Stromal cell of bone marrow (primary cell): Measurements from ENCODE around the gene CHAC1.
"Not testable (repeated sequence)": the region's sequence is repeated elsewhere in the genome, so short reads cannot be mapped to it uniquely, and the experiment has no call there.

Experiments used
- DNase-seq: peaks from one replicate; pipeline ENCODE4 v3.0.0-alpha.2; 2012; ENCODE audit warnings: low read depth

The CHAC1 gene

DNA sequence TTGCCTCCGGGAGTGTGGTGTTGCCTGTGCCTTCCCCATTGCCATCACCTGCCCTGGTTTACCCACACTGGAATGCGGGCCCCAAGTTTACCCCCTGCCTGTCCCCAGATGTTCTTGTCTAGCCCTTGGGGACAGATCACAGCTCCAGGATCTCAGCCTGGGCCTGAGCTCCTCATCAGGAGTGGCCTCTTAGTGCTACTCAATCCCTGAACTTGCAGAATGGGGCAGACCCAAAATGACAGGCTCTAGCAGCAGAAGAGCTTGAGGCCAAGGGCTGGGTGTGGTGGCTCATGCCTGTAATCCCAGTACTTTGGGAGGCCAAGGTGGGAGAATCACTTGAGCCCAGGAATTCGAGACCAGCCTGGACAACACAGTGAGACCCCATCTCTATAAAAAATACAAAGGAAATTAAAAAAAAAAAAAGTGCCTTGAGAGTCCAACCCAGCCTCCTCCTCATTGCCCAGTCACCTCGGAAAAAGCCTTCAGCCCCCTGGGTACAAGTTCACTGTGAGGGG is 3.8 kb downstream of the CHAC1 start:
- no peak for DNase-seq

DNA sequence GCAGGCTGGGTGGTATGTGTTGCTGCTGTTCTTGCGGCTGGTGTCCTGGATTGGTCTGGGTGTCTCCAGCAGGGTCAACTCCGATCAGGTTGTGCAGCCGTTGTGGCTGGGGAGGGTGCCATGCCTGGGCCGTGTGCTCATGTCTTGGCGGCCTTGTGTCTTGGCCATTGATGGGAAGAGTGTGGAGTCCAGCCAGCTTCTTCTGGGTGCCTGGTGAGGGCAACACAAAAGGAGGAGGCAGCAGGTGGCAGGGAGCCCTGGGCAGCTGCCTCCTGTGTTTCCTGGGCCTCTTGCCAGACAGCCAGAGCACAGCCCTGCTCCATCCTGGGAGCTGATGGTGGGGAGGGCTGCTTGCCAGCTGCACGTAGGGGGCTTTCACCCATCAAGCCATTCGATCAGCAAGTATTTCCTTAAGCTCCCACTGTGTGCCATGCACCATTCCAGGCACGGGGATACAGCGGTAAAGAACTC is 4.3 kb downstream of the CHAC1 start:
- no peak for DNase-seq

DNA sequence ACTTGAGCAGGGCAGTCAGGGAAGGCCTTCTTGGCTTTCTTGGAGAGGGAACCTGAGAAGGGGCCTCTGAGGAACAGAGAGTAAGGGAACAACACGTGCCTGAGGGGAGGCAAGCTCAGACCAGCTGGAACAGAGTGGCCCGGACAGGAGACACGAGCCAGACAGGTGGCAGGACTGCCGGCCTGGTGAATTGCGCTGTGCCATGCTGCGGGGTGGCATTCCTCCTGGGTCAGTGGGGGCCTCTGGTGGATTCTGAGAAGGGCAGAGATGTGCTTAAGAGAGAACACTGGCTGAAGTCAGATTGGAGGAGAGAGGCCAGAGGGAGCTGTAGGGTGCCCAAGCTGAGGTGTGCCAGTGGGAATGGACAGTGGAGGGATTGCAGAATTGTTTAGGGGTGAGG is 4.9 kb downstream of the CHAC1 start:
- no peak for DNase-seq

DNA sequence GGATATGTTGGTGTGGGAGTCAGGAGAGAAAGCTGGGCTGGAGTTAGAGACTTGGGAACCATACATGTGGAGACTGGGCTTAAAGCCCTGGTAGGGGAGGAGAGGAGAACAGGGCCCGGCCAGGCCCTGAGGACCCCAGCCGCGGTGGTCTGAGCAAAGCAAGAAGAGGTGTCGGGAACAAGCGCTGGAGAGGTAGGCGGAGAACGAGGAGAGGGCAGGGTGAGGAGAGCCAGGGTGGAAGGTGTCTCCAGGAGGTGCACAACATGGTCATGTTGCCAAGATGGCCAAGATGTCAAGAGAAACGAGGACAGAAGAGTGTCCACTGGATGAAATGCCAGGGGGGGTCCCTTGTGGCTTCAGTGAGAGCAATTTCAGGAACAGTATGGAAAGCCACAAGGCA is 5.5 kb downstream of the CHAC1 start:
- no peak for DNase-seq

DNA sequence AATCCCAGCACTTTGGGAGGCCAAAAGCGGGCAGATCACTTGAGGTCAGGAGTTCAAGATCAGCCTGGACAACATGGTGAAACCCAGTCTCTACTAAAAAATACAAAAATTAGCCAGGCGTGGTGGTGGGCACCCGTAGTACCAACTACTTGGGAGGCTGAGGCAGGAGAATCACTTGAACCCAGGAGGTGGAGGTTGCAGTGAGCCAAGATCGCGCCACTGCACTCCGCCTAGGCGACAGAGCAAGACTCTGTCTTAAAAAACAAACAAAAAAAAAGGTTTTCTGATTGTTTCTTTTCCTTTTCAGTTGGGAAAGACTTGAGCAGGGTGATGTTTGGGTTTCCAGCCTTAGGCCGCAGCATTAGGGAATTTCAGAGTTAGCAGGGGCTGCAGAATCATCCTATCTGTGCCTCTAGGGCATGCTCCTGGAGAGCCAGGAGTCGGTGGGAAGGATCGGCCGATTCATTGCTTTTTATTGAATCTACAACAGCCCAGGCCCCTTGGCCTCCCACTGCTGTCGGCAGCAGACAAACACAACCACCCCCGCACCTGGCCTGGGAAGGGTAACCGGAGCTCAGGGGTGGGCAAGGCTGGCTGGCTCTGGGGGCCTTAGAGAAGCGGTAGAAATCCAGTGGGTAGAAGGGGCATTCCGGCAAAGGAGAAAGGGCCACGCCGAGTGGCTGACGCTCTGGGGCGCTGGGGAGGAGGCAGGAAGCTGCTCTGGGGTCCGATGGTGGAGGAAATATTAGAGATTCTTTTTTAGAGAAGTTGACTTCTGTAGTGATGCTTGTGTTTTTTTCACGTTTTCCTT is 6.3 kb downstream of the CHAC1 start:
- no peak for DNase-seq

DNA sequence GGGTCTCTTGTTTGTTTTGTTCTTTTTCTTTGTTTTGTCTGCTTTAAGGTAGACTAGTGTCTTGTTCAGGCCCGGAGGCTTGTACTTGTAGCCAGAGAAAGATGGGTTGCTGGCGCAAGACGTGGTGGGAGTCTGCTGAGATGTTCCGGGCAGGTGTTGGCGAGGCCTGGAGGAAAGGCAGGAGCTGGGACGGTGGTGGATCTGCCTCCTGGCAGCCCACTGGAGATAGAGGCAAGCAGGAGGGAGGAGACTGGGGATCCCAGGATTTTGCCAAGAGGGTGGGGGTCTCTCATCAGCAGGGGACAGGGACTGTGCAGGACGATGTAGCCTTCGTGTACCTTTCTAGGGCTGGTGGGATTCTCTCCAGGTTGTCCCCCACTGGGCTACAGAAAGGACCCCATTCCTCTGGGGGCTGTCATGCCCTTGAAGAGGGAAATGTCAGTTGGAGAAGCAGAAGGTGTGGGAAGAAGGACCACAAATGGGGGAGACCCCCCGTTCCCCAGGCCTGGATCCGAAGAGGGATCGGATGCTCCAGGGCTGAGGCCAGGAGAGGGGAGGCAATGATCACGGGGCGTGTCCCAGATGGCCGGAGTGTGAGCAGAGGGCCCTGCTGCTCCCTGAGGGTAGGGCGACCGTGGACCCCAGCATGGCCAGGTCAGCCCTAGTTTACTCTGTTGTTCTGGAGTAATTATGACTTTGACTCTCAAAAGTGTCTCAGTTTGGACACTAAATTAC is 7.0 kb downstream of the CHAC1 start:
- no peak for DNase-seq

DNA sequence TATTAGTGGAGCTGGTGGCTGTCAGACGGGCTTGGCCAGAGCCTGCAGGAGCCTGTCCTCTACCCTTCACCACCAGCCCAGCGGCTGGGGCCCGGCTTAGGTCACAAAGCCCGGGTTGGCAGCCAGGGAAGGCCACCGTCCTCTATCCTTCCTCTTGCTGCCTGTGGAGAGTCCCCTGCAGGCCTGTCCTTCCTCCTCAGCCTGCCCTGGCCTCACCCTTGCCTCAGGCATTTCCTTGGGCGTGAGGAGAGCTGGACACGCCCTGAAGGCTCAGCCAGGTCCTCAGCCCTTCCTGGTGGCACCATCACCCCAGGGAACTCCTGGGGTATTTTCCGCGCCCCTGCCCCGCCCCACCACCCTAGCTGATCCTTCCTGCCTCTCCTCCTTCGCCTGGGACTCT is 7.7 kb downstream of the CHAC1 start:
- DNase-seq = no peak

DNA sequence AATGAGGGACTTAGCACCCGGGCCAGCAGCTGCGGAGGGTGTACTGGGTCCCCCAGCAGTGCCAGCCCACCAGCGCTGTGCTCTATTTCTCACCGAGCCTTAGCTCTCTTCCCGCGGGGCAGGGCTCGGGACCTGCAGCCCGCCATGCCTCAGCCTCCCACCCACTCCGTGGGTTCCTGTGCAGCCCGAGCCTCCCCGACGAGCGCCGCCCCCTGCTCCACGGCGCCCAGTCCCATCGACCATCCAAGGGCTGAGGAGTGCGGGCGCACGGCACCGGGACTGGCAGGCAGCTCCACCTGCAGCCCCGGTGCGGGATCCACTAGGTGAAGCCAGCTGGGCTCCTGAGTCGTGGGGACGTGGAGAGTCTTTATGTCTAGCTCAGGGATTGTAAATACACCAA is 8.5 kb downstream of the CHAC1 start:
- DNase-seq = not testable (repeated sequence)

DNA sequence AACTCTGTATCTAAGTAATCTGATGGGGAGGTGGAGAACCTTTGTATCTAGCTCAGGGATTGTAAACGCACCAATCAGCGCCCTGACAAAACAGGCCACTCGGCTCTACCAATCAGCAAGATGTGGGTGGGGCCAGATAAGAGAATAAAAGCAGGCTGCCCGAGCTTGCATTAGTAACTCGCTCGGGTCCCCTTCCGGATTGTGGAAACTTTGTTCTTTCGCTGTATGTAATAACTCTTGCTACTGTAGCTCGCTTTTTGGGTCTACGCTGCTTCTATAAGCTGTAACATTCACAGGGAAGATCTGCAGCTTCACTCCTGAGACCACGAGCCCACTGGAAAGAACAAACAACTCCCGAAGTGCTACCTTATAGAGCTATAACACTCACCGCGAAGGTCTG is 9.0 kb downstream of the CHAC1 start:
- not testable (repeated sequence) for DNase-seq

DNA sequence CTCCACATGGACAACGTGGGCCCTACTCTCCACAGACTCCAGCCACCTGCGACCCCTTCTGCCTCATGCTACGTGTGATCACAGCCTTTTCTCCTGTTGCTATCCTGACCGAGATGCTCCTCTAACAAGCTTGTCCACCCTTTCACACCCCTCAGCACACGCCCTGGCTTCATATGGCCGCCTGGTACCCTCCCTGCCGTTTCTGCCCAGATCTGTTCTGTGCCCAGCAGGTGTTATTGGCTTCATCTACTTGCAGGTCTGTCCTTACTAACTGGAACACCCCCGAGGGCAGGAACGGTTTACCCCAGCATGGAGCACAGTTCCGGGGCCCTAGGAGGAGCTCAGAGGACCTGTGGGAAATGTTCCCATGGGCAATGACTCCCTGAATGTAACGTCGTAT is 9.9 kb downstream of the CHAC1 start:
- no peak for DNase-seq

DNA sequence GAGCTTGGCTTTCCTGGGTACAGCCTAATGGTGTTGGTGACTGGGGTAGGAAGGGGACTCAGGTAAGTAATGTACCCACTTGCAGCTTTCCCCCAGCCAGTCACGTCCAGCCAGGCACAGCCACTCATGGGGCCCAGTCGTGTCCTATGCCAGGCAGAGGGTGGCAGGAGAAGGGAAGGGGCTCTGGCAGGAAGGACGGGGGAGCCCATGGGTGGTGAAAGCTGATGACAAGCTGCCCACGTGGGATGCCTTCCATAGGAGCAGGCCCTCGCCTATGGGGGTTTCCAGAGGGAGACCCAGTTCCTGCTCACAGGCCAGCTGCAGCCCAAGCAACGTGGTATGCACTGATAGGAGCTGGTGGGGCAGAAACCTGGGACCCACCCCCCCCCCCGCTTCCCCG is 10.7 kb downstream of the CHAC1 start:
- no peak for DNase-seq

DNA sequence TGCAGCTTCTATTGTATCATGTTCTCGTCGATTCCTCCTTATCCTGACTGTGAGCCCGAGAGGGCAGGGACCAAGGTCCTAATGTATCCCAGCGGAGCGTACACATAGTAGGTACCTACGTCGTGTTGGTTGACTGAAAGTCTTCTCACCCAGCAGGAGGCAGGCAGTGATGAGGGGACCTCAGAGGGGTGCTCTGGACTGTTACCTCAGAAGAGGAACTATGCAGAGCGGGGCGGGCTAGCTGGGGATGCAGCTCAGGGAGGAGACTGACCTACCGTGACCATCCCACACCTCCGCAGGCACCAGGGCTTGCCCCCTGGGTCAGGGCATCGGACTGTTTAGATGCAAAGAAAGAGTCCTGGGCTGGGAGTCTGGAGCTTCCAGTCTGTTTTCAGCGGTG is 11.4 kb downstream of the CHAC1 start:
- DNase-seq = no peak

DNA sequence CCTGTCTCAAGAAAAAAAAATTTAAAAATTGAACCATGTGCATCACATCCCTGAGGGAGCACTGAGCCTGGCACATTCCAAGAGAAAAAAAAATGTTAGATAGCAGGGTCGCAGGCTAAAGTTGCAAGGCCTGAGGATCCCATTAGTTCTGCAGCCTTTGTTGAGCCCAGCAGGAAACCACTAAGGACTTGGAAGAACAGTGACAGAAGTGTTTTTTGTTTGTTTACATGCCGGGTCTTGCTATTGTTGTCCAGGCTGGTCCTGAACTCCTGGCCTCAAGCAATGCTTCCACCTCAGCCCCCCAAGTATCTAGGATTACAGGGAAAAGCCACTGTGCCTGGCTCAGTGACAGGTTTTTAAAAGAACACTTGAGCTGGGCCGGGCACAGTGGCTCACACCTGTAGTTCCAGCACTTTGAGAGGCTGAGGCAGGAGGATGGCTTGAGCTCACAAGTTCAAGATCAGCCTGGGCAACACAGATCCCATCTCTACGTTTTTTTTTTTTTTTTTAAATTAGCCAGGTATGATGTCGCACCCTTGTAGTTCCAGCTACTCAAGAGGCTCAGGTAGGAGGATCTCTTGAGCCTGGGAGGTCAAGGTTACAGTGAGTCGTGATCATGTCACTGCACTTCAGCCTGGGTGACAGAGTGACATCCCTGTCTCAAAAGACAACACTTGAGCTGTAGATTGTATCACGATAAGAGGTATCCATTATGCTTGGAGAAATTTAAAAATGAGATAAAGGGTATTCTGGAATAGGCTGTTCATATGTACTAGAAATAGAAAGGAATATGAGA is 15.2 kb downstream of the CHAC1 start:
- DNase-seq = no peak

DNA sequence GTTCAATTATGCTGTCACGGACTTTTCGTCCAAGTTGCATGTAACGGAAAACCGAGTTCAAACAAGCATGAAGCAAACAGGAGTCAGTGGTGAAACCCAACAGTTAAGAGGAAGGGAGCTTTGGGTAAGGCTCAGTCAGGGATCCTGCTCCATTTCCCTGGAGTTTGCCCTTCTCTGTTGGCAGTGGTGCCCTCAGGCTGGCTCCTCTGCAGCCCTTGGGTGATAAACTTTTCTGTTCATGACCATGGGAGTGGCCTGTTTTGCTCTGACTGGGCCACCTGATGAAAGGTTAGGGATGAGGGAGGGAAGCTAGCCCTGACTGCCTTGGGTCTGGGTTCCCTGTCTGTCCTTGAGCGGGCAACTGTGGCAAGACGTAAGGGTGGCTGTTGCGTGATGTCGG is 16.1 kb downstream of the CHAC1 start:
- no peak for DNase-seq

DNA sequence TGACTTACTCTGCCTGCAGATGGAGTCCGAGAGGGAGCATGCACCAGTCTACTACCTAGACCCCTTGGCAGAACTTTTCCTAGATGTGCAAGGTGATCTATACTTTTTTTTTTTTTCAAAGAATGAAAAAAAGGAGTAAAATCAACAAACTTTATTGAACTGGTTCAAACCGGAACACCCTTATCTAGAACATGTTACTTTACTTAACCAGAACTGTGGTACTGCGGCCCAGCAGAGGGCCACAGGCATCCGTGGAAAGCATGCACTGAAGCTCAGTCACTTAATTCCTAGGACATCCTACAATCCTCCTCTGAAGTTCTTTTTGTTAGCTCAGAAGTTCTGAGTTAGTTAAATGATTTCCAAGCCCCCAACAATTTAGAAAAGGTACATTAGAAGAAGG is 21.6 kb downstream of the CHAC1 start:
- DNase-seq = no peak

DNA sequence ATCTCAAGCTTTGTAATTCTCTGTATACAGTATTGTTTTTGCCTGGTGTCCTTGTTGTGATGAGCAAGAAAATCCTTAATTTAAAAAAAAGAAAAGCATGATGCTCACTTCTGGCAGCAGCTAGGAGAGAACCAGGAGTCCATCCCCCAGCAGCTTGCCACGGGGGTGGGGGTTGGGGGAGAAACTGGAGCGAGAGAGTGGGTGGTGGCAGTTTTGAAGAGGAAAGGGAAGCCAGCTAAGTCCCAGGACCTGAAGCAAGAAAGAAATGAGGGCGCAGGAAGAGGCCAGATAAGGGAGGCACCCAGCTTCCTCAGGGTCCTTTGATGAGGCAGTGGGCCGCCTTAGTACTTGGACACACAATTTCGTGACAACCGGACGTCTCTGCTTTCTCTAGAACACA is 23.5 kb downstream of the CHAC1 start:
- DNase-seq = no peak

DNA sequence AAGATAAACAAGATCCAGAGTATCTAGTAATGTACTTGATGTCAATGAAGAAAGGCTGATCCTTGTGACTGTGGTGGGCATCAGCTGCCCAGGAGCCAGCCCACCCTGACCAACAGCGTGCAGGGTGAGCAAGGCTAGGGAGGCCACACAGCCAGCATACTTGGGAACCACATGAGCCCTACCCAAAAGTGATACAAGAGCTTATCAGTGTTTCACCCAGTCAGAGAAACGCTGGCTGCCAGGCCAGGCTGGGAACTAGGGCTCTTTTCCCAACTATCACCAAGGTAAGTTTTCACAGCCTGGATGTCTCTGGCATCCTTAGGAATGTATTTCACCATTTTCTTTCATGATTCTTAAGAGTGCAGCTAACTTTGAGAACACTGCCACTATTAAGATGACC is 24.9 kb downstream of the CHAC1 start:
- DNase-seq = no peak

DNA sequence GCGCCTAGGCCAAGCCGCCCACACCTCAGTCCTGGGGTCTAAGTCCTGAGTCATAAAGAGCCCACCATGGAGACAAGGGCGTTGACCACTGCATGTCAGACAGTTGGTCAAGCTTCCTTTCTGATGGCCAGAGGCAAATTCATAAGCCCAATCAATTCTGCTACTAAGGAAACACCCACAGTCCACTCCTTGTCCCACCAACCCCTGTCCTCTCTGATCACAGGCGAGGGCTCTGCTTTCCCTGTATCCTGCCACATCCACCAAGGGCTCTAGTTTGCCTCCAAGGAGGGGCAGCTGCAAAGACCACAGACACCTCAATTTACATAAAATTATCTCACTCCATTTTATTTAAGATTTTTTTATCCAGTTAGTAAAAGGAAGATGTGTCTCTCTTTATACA is 25.3 kb downstream of the CHAC1 start:
- DNase-seq = no peak

DNA sequence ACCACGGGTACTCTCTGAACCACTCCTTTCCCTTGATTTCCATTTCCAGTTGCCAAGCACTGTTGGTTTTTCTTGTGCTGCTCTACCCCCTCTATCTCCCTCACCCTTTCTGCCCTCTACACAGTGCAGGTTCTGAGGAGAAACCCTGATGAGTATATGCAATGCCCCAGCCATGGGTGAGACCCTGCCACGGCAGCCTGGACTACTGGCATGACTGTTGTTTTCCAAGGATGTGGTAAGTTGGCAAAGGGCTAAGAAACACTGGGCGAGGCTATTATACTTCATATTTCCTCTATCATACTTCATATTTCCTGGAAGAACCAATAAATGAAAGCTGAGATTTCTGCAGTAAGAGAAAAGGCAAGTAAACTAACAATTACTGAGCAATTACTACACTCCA is 27.9 kb downstream of the CHAC1 start:
- no peak for DNase-seq

DNA sequence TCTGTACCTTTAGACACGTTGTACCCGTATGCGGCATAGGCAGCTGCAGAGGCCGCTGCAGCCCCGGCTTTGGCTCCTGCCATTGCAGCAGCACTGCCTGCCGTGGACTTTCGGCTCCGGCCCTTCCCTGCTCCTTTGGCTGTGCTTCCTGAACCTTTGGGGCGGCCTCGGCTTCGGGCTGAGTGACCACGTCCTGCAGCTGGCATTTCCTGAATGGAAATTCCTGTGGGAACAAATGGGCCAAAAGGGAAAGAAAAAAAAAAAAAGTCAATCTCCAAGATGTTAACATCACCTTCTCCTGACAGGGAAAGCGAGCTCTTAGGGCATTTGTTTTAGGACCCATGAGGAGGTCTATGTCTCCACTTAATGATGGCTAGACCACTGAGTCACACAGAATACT is 29.6 kb downstream of the CHAC1 start:
- peak; percentile 71 for DNase-seq

DNA sequence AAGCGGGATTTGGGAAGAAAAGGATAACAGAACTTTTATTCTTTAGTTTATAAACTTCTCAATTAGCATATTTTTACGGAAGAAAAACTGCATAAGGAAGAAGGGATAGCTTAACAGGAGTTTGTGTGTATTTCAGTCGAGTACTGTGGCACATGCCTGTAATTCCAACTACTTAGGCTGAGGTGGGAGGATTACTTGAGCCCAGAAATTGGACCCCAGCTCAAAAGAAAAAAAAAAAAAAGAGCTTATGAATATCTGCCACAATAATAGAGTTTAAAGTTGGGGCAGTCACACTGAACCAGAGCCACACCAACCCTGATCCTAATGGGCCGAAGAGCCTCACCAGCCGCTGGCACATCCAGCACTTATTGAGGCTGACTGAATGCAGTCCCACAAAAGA is 31.1 kb downstream of the CHAC1 start:
- no peak for DNase-seq

DNA sequence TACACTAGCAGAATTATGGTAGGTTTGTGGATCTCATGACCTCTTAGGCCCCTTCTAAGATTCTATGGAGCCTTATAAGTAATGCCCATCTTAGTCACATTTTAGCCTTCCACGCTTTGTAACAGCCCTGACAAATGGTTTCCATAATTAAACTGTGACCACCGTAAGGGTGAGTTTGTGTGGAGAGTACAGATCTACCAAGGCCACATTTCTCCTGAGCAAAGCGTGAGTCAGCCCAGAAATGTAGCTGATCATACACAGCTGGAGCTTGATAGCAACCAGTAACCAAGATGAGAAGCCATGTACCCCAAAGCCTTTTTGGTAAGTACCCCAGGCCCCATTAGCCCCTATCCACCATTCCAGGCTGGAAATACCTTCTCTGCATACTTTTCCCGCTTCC is 31.7 kb downstream of the CHAC1 start:
- peak; percentile 89 for DNase-seq
